Peyer's patch (tissue), 4 donors: ENCODE data around the gene CD300H.

Source experiments
- POLR2A ChIP-seq, 2 donors: fragments of 450-650 bp; IDR thresholded peaks; one replicate each; pipeline ENCODE4 v1.5.1; 2017; ENCODE audit warnings: antibody characterized with exemption in 2 of 2, mild to moderate bottlenecking in 2 of 2, moderate library complexity in 2 of 2
- TF ChIP-seq, protein P1 (sequence below), 6 experiments: fragments of 450-650 bp in 4 of 6; fragments of 200-600 bp in 2 of 6; sonication (generic) in 1 of 6; IDR thresholded peaks; one replicate each; pipeline ENCODE4 v1.5.1; 2017 to 2019; ENCODE audit warnings: antibody characterized with exemption in 6 of 6, mild to moderate bottlenecking in 3 of 6, moderate library complexity in 1 of 6

DNA sequence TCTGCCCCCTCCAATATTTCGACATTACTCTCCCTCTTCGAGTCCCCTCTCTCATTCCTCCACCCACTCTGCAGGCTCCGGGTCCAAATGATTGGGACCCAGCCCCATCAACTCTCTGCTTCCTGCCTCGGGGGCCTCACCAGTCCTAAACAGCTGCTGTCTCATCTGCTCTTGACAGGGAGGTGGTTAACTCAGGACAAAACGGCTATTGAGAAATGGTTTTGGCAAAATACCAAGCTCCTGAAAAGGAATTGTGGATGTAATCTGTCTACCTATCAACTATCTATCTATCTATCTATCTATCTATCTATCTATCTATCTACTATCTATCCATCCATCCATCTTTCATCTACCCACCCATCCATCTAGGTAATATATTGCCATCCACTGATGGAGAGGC, 2.2 kb downstream of the CD300H start:
- TF ChIP-seq, protein P1, sequence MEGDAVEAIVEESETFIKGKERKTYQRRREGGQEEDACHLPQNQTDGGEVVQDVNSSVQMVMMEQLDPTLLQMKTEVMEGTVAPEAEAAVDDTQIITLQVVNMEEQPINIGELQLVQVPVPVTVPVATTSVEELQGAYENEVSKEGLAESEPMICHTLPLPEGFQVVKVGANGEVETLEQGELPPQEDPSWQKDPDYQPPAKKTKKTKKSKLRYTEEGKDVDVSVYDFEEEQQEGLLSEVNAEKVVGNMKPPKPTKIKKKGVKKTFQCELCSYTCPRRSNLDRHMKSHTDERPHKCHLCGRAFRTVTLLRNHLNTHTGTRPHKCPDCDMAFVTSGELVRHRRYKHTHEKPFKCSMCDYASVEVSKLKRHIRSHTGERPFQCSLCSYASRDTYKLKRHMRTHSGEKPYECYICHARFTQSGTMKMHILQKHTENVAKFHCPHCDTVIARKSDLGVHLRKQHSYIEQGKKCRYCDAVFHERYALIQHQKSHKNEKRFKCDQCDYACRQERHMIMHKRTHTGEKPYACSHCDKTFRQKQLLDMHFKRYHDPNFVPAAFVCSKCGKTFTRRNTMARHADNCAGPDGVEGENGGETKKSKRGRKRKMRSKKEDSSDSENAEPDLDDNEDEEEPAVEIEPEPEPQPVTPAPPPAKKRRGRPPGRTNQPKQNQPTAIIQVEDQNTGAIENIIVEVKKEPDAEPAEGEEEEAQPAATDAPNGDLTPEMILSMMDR (IDR thresholded peaks at IDR 0.05) = no peak
- TF ChIP-seq POLR2A (IDR thresholded peaks at IDR 0.05) = no peak
